HCT116 (cell line): Measurements from ENCODE around the gene GSG1L. TPM values are rescaled to one million over a fixed set of nuclear protein-coding genes. Genes with fewer than 3 reads are reported as not detected.

Experiments
- ATAC-seq: fragments of 200-7000 bp; cut with Tn5 transposase; 2 replicates; pipeline ENCODE4 v1.9.1; 2020; ENCODE audit warnings: mild to moderate bottlenecking, moderate library complexity
- BruUV-seq: library from RNA; stranded (reverse); fragments of 400-500 nt; replicated peaks from 2 replicates; lab custom pipeline; 2021; lab: Mats Ljungman, UMichigan
- CTCF ChIA-PET: fragments of 300-600 bp; sonication (Branson Sonifier 250); formaldehyde crosslinking; loops from one replicate; lab custom pipeline; 2021; ENCODE audit warnings: antibody characterized with exemption; lab: Charles Lee
- POLR2A ChIA-PET: fragments of 300-600, 350-600 bp; sonication (Branson Sonifier 250); formaldehyde crosslinking; loops from one replicate; lab custom pipeline; 2021; ENCODE audit warnings: antibody characterized with exemption; lab: Charles Lee
- RAD21 ChIA-PET, 2 experiments: fragments of 300-600 bp; sonication (Branson Sonifier 250); formaldehyde crosslinking; loops; one replicate each; lab custom pipeline; 2023; ENCODE audit warnings: low total read pairs in 2 of 2; ENCODE audit not compliant: uncharacterized antibody in 2 of 2, unreplicated experiment in 2 of 2, low non-redundant PET in 1 of 2; lab: Charles Lee
- DNase-seq: peaks from one replicate; pipeline ENCODE4 v3.0.0-alpha.2; 2010; ENCODE audit warnings: low read depth, low spot score
- H2AFZ ChIP-seq: fragments of 200-600 bp; shearing (Covaris generic), sonication (generic); 2 replicates; pipeline ENCODE4 v1.6.1; 2017; ENCODE audit warnings: low read depth, mixed run types, mixed read lengths, antibody characterized with exemption, low read length; ENCODE audit not compliant: poor library complexity, severe bottlenecking
- H3K27ac ChIP-seq: 2 replicates; pipeline ENCODE4 v1.5.1; 2012; ENCODE audit warnings: low read depth, low read length
- H3K27me3 ChIP-seq: fragments of 200-600 bp; sonication (generic); 2 replicates; pipeline ENCODE4 v1.6.1; 2016; ENCODE audit warnings: mixed run types, low read length, mixed read lengths; ENCODE audit not compliant: insufficient read depth
- H3K36me3 ChIP-seq, 2 experiments: fragments of 200-500 bp in 1 of 2; fragments of 200-600 bp in 1 of 2; sonication (Bioruptor generic) in 1 of 2; sonication (generic) in 1 of 2; 2 replicates each; pipeline versions ENCODE4 v1.5.1 to v1.6.1; 2014 to 2016; ENCODE audit warnings: low read length in 2 of 2, inconsistent platforms in 1 of 2, mixed read lengths in 1 of 2, mixed run types in 1 of 2; ENCODE audit not compliant: insufficient read depth in 2 of 2, control insufficient read depth in 1 of 2
- H3K4me1 ChIP-seq, 2 experiments: fragments of 200-600 bp in 1 of 2; sonication (generic) in 1 of 2; 2 replicates each; pipeline versions ENCODE4 v1.5.1 to v1.6.1; 2012 to 2017; ENCODE audit warnings: low read length in 2 of 2, inconsistent platforms in 1 of 2, mild to moderate bottlenecking in 1 of 2, mixed read lengths in 1 of 2, mixed run types in 1 of 2, moderate library complexity in 1 of 2; ENCODE audit not compliant: insufficient read depth in 2 of 2, control insufficient read depth in 1 of 2
- H3K4me2 ChIP-seq: fragments of 200-600 bp; sonication (generic); 2 replicates; pipeline ENCODE4 v1.6.1; 2017; ENCODE audit warnings: mixed run types, low read length, mixed read lengths
- H3K4me3 ChIP-seq, 2 experiments: fragments of 200-600 bp in 1 of 2; sonication (generic) in 1 of 2; replicated peaks in 1 of 2; 2 replicates each; pipeline ENCODE4 v1.5.1; 2011 to 2016; ENCODE audit warnings: low read length in 2 of 2, control low read depth in 1 of 2, low read depth in 1 of 2, mild to moderate bottlenecking in 1 of 2, mixed read lengths in 1 of 2, mixed run types in 1 of 2
- H3K79me2 ChIP-seq: fragments of 200-600 bp; sonication (generic); 2 replicates; pipeline ENCODE4 v1.6.1; 2017; ENCODE audit warnings: mild to moderate bottlenecking, mixed run types, low read length, moderate library complexity, mixed read lengths; ENCODE audit not compliant: insufficient read depth
- H3K9ac ChIP-seq: fragments of 200-600 bp; sonication (generic); 2 replicates; pipeline ENCODE4 v1.6.1; 2016; ENCODE audit warnings: low read length, mixed read lengths
- H3K9me2 ChIP-seq: fragments of 200-600 bp; sonication (generic), shearing (Covaris generic); 2 replicates; pipeline ENCODE4 v1.6.1; 2017; ENCODE audit warnings: mixed run types, mild to moderate bottlenecking, moderate library complexity; ENCODE audit not compliant: insufficient read depth
- H3K9me3 ChIP-seq, 2 experiments: fragments of 200-500 bp in 1 of 2; fragments of 200-600 bp in 1 of 2; sonication (Bioruptor generic) in 1 of 2; sonication (generic) in 1 of 2; 2 replicates each; pipeline ENCODE4 v1.6.1; 2014 to 2017; ENCODE audit warnings: low read length in 2 of 2, mixed read lengths in 2 of 2, inconsistent platforms in 1 of 2, low read depth in 1 of 2, mild to moderate bottlenecking in 1 of 2, mixed run types in 1 of 2, moderate library complexity in 1 of 2; ENCODE audit not compliant: control insufficient read depth in 1 of 2, insufficient read depth in 1 of 2
- H4K20me1 ChIP-seq: fragments of 200-600 bp; sonication (generic), shearing (Covaris generic); 2 replicates; pipeline ENCODE4 v1.6.1; 2017; ENCODE audit warnings: mixed run types, mild to moderate bottlenecking, moderate library complexity; ENCODE audit not compliant: insufficient read depth
- CBX3 ChIP-seq: IDR thresholded peaks from 2 replicates; pipeline ENCODE4 v1.6.1; 2012; ENCODE audit warnings: low read depth
- CEBPB ChIP-seq: IDR thresholded peaks from 2 replicates; pipeline ENCODE4 v1.6.1; 2012; ENCODE audit warnings: low read depth
- CTCF ChIP-seq, 3 experiments: fragments of 200-600 bp in 1 of 3; sonication (generic) in 1 of 3; IDR thresholded peaks in 2 of 3; conservative IDR thresholded peaks in 1 of 3; 2 replicates each; pipeline ENCODE4 v1.5.1; 2012 to 2017; ENCODE audit warnings: low read depth in 2 of 3, low read length in 2 of 3, antibody characterized with exemption in 1 of 3, borderline replicate concordance in 1 of 3, control low read depth in 1 of 3, mild to moderate bottlenecking in 1 of 3, mixed read lengths in 1 of 3, mixed run types in 1 of 3, moderate library complexity in 1 of 3; ENCODE audit not compliant: insufficient read depth in 1 of 3
- EZH2phosphoT487 ChIP-seq: fragments of 200-600 bp; IDR thresholded peaks from 2 replicates; pipeline ENCODE4 v1.6.1; 2018; ENCODE audit warnings: antibody characterized with exemption, borderline replicate concordance
- FOSL1 ChIP-seq: IDR thresholded peaks from 2 replicates; pipeline ENCODE4 v1.6.1; 2012; ENCODE audit warnings: low read depth
- POLR2A ChIP-seq: IDR thresholded peaks from 2 replicates; pipeline ENCODE4 v1.7.0; 2011; ENCODE audit warnings: borderline replicate concordance; ENCODE audit not compliant: insufficient read depth, insufficient read length; ENCODE audit errors: extremely low read depth
- REST ChIP-seq: IDR thresholded peaks from 2 replicates; pipeline ENCODE4 v1.6.1; 2012; ENCODE audit warnings: low read depth
- SIN3A ChIP-seq: IDR thresholded peaks from 2 replicates; pipeline ENCODE4 v1.6.1; 2012; ENCODE audit warnings: low read depth
- SP1 ChIP-seq: IDR thresholded peaks from 2 replicates; pipeline ENCODE4 v1.6.1; 2012; ENCODE audit warnings: low read depth
- TCF7L2 ChIP-seq: IDR thresholded peaks from 2 replicates; pipeline ENCODE4 v1.7.0; 2011; ENCODE audit warnings: borderline replicate concordance, inconsistent platforms; ENCODE audit not compliant: insufficient read depth, insufficient read length; ENCODE audit errors: extremely low read depth
- ZNF274 ChIP-seq: fragments of 200-500 bp; sonication (Bioruptor generic); IDR thresholded peaks from 2 replicates; pipeline ENCODE4 v1.6.1; 2014; ENCODE audit warnings: mild to moderate bottlenecking, low read depth, low read length, inconsistent platforms
- intact Hi-C: fragments of 100-400 bp; cut with micrococcal nuclease; formaldehyde crosslinking; loops from 2 replicates; pipeline ENCODE4 v1.10.0; 2022
- total RNA-seq: library from RNA; stranded (reverse); gene quantifications from one replicate; pipeline ENCODE4 v1.2.1, GENCODE V29; 2021; ENCODE audit not compliant: unreplicated experiment

The GSG1L gene
- total RNA-seq, 1 experiment from 2014 or later = not detected

DNA sequence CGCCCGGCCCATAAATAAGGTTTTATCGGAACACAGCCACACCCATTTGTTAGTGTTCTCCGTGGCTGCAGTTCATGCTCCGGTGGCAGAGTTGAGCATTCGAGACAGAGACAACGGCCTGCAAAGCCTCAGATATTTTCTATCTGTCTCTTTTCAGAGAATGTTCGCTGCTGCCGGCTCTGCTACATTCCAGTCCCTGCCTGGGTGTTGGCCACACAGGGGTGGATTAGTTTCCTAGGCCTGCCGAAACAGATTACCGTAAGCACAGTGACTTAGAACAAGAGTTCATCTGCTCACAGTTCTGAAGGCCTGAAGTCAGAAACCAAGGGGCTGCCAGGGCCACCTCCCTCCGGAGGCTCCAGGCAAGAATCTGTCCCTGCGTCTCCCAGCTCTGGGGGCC, 19.1 kb upstream of the GSG1L start:
- Histone ChIP-seq H3K4me2 (no peak overlapping the region), H3K9me3 (no peaks in the 10 kb centered on the region), H3K27me3 (no peaks in the 10 kb centered on the region), H3K27ac (no peak overlapping the region), H3K9me2 (no peaks in the 10 kb centered on the region), H3K9ac (no peak overlapping the region), H4K20me1 (no peaks in the 10 kb centered on the region), H2AFZ (no peak overlapping the region), H3K36me3 (no peaks in the 10 kb centered on the region), H3K4me1 (no peaks in the 10 kb centered on the region), H3K79me2 (no peaks in the 10 kb centered on the region), H3K4me3 (no peak overlapping the region)
- DNase-seq = no peak
- intact Hi-C loops = no loop called here
- CTCF ChIA-PET = no interaction called here
- POLR2A ChIA-PET = no interaction called here
- TF ChIP-seq SP1 (no peak), TCF7L2 (no peak), EZH2phosphoT487 (no peak), CTCF (IDR thresholded peaks at IDR 0.05 in 2 of 3, conservative IDR thresholded peaks at IDR 0.05 in 1 of 3; ENCODE audit: borderline replicate concordance in 1 of 3, insufficient read depth in 1 of 3, low read depth in 2 of 3, low read length in 2 of 3) (no peak), POLR2A (no peak), REST (no peak), SIN3A (no peak), CEBPB (no peak), FOSL1 (no peak), CBX3 (no peak), ZNF274 (no peak)
- no peak for ATAC-seq
- BruUV-seq = no TSS peak
- RAD21 ChIA-PET = no interaction called here
